ENCODE results near the gene FGGY.

Gene FGGY

DNA sequence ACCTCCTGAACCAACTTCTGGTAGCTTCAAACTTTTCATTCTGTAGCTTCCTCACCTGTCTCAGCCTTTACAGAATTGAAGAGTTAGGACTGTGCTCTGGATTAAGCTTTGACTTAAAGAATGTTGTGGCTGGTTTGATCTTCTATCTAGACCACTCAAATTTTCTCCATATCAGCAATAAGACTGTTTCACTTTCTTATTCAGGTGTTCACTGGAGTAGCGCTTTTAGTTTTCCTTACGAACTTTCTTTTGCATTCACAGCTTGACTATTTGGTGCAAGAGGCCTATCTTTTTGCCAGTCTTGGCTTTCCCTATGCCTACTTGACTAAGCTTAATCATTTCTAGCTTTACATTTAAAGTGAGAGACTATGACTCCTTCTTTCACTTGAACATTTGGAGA is 31.5 kb downstream of the FGGY start:
- TF ChIP-seq, protein P1, sequence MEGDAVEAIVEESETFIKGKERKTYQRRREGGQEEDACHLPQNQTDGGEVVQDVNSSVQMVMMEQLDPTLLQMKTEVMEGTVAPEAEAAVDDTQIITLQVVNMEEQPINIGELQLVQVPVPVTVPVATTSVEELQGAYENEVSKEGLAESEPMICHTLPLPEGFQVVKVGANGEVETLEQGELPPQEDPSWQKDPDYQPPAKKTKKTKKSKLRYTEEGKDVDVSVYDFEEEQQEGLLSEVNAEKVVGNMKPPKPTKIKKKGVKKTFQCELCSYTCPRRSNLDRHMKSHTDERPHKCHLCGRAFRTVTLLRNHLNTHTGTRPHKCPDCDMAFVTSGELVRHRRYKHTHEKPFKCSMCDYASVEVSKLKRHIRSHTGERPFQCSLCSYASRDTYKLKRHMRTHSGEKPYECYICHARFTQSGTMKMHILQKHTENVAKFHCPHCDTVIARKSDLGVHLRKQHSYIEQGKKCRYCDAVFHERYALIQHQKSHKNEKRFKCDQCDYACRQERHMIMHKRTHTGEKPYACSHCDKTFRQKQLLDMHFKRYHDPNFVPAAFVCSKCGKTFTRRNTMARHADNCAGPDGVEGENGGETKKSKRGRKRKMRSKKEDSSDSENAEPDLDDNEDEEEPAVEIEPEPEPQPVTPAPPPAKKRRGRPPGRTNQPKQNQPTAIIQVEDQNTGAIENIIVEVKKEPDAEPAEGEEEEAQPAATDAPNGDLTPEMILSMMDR (IDR thresholded peaks at IDR 0.05; ENCODE audit: borderline replicate concordance, control extremely low read depth, extremely low read depth, insufficient read depth, missing control alignments), result no peak
- in situ Hi-C loops (cut with MboI; ENCODE audit: low sequenced_read_pairs, unreplicated experiment), result no loop called here
- DNase-seq (ENCODE audit: low spot score), result no peak

DNA sequence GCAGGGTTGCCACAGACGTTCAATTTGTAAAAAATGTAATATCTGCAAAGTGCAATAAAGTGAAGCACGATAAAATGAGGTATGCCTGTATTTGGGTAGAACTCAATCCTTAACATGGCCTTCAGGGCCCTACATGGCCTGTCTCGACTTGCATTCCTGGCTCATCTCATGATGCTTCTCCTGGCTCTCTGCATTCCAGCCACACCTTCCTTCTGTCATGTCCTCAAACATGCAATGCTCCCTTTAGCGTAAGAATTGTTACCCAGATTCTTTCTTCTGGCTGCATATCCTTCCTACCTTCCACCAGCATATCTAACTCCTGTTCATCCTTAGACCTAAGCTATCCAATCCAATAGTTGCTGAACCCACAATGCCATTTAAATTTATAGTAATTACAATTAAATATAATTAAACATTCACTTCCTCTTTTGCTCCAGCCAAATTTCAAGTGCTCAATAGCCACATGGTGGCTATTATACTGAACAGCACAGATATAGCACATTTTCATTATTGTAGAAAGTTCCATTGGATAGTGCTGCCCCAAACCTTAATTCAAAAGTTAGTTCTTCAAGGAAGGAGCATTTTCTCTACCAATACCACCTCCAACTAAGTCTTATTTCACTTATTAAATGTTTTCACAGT is 32.6 kb downstream of the FGGY start:
- TF ChIP-seq, protein P1 (IDR thresholded peaks at IDR 0.05; ENCODE audit: borderline replicate concordance, control extremely low read depth, extremely low read depth, insufficient read depth, missing control alignments), result no peak
- in situ Hi-C loops (cut with MboI; ENCODE audit: low sequenced_read_pairs, unreplicated experiment), result no loop called here
- DNase-seq (ENCODE audit: low spot score), result no peak

DNA sequence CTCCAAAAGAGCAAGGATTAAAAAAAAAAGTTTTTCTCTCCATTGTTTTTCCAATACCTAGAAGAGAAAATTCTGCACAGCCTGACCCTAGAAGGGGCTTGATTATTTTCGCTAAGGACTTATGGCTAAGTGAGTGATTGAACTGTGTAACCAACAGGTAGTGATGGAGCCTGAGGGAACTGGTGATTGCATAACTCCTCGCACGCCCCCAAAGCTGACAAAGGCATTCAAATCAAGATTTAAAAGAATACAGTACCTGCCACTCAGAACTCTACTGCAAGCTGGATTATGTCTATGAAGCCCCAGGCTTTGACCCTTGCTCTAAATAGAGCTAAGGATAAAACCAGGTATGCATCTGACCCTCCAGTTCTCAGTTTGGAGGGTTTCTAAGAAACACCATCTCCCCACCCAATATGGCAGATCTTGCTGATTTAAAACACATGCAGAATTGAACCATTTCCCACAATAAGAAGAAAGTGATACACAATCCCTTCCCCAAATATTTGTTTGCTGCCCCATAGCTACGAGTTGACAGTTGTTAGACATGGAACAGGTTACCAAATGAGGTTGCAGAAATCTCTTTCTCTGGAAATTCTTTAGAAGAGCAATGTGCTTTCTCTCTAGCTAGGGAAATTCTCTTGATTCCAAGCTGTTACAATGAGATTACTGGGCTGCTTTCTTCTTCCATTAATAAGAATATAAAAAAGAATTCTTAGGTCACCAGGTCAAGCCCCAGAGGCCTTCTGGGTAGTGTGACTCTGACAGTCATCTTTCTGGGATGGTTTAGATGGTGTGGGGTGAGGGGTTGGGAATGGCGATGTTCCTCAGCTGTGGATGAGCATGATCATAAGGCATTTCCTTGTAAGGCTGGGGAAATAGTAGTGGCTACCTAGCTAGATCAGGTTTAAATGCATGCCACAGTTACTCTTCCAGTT is 35.1 kb downstream of the FGGY start:
- TF ChIP-seq, protein P1 (IDR thresholded peaks at IDR 0.05; ENCODE audit: borderline replicate concordance, control extremely low read depth, extremely low read depth, insufficient read depth, missing control alignments), result no peak
- in situ Hi-C loops (cut with MboI; ENCODE audit: low sequenced_read_pairs, unreplicated experiment), result no loop called here
- DNase-seq (ENCODE audit: low spot score), result no peak

DNA sequence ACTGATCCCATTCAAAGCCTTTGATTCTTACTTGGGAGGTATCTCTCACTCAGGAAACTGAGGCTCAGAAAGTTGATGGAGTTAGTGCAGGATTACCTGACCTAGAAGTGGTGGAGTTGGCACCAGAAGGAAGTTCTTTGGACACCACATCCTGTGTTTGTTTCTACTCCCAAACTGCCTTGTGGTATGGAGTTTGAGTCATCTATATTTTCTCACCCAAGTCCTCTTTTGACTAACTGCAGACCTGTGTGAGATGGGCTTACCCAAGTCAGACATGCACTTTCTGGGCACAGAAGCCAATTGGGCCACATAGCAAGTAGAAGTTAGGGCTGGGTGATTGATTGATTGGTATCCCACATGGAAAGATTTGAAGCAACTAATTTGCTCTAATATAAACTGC is 36.1 kb downstream of the FGGY start:
- in situ Hi-C loops (cut with MboI; ENCODE audit: low sequenced_read_pairs, unreplicated experiment), result no loop called here
- DNase-seq (ENCODE audit: low spot score), result no peak
- TF ChIP-seq, protein P1 (IDR thresholded peaks at IDR 0.05; ENCODE audit: borderline replicate concordance, control extremely low read depth, extremely low read depth, insufficient read depth, missing control alignments), result no peak

DNA sequence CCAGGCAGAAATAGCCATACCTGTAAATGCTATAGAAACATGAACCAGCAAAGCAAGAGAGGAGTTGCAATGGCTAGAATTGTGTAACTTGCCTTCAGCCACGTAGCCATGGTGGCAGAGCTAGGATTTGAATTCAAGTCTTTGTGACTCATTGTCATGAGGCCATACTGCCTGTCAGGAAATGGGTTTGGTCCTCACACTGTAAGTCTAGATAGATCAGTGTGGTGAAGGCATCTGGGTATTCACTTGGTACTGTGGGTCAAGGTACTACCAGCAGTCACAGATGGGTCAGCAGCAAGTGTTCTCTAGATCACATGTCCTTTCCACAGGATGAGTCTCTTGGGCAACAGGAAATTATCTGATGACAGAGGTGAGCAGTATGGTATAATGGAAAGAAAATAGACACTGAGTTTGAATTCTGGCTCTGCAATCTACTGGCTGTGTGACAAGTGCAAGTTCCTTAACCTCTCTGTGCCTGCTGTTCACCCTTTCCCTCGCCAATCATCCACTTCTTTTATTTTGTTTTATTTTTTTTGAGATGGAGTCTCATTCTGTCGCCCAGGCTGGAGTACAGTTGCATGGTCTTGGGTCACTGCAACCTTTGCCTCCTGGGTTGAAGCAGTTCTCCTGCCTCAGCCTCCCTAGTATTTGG is 36.9 kb downstream of the FGGY start:
- TF ChIP-seq, protein P1 (IDR thresholded peaks at IDR 0.05; ENCODE audit: borderline replicate concordance, control extremely low read depth, extremely low read depth, insufficient read depth, missing control alignments), result no peak
- no peak for DNase-seq (ENCODE audit: low spot score)
- in situ Hi-C loops (cut with MboI; ENCODE audit: low sequenced_read_pairs, unreplicated experiment), result no loop called here

Data from GM13976 (cell line).